Ovary (tissue), 9 donors: Measurements from ENCODE around the gene ESAM. TPM values are rescaled to one million over a fixed set of nuclear protein-coding genes. Genes with fewer than 3 reads are reported as not detected.

ENCODE experiments used
- DNase-seq, 5 donors: peaks; one replicate each; pipeline ENCODE4 v3.0.0-alpha.2; 2019 to 2020
- H3K27ac ChIP-seq, 2 donors: fragments of 200-600 bp; one replicate each; pipeline versions ENCODE4 v1.5.1 to v1.8.0; 2019 to 2022
- H3K27me3 ChIP-seq: fragments of 200-600 bp; one replicate; pipeline ENCODE4 v1.8.0; 2022
- H3K36me3 ChIP-seq: fragments of 200-600 bp; sonication (generic); one replicate; pipeline ENCODE4 v1.5.1; 2019
- H3K4me1 ChIP-seq: one replicate; pipeline ENCODE4 v1.8.1; 2013; ENCODE audit warnings: mild to moderate bottlenecking, moderate library complexity; ENCODE audit not compliant: insufficient read depth
- H3K4me3 ChIP-seq: fragments of 200-600 bp; sonication (generic); one replicate; pipeline ENCODE4 v1.5.1; 2017
- H3K9me3 ChIP-seq, 2 donors: fragments of 200-600 bp in 1 of 2; sonication (generic) in 1 of 2; one replicate each; pipeline versions ENCODE4 v1.5.1 to v1.8.1; 2013 to 2019; ENCODE audit warnings: mild to moderate bottlenecking in 1 of 2, moderate library complexity in 1 of 2
- EP300 ChIP-seq: sonication (generic); formaldehyde crosslinking; IDR thresholded peaks from one replicate; pipeline ENCODE4 v1.6.1; 2017; ENCODE audit warnings: antibody characterized with exemption
- POLR2A ChIP-seq: fragments of 450-650 bp; IDR thresholded peaks from one replicate; pipeline ENCODE4 v1.6.1; 2017; ENCODE audit warnings: antibody characterized with exemption, mild to moderate bottlenecking, moderate library complexity
- whole genome bisulfite sequencing, 3 donors: extraction: QIAGEN DNeasy Blood & Tissue Kit in 1 of 3; methylation state at CpG; one replicate each; pipeline versions ENCODE4 v1.1.5 to v1.1.7; 2013 to 2017; 5-methylcytosine and 5-hydroxymethylcytosine counted together
- intact Hi-C, 4 donors: fragments of 100-400 bp; cut with DNase I; formaldehyde crosslinking; loops; one replicate each; pipeline versions ENCODE4 v1.11.0 to v1.15.1; 2022 to 2023
- polyA plus RNA-seq, 2 donors: library from polyadenylated mRNA; stranded (reverse); fragments of 200-250 nt in 1 of 2; fragments of 350-450 nt in 1 of 2; fragmentation: Illumina TruSeq in 1 of 2; extraction: RNeasy Lipid Tissue Mini Kit (QIAGEN cat#74804) in 1 of 2; gene quantifications; one replicate each; pipeline ENCODE4 v1.2.3, GENCODE V29; 2013 to 2014
- total RNA-seq, 7 donors: library from RNA; depleted of rRNA in 2 of 7; stranded (reverse); fragments of >200 nt in 2 of 7; fragmentation: NEBNext Ultra II Directional in 3 of 7; extraction: Animal tissue kit (Norgen Biotek cat#: 25700) in 3 of 7; gene quantifications; one replicate each; pipeline versions ENCODE4 v1.1.0 to v1.2.4, GENCODE V29; 2016 to 2023
- TF ChIP-seq, protein P1 (sequence below), 3 donors: fragments of 450-650 bp in 2 of 3; fragments of 200-600 bp in 1 of 3; IDR thresholded peaks; one replicate each; pipeline versions ENCODE4 v1.5.1 to v1.8.0; 2016 to 2022; ENCODE audit warnings: antibody characterized with exemption in 3 of 3, mild to moderate bottlenecking in 1 of 3
- donor health status: DM: no; HTN: no; CAD: no; lungs with moderate emphysema.
- donor health status: DM: no; HTN: no; CAD: no.
- donor health status: Bipolar disorder and iron deficiency.
- donor health status: DM: yes; HTN: yes; CAD: no.
- donor health status: DM: no; HTN: no; CAD: no.
- donor health status: DM: yes; HTN: yes; CAD: no.

ESAM gene
- total and polyA plus RNA-seq, 9 donors: 7.3 to 46.6 (median 11.2) TPM

DNA sequence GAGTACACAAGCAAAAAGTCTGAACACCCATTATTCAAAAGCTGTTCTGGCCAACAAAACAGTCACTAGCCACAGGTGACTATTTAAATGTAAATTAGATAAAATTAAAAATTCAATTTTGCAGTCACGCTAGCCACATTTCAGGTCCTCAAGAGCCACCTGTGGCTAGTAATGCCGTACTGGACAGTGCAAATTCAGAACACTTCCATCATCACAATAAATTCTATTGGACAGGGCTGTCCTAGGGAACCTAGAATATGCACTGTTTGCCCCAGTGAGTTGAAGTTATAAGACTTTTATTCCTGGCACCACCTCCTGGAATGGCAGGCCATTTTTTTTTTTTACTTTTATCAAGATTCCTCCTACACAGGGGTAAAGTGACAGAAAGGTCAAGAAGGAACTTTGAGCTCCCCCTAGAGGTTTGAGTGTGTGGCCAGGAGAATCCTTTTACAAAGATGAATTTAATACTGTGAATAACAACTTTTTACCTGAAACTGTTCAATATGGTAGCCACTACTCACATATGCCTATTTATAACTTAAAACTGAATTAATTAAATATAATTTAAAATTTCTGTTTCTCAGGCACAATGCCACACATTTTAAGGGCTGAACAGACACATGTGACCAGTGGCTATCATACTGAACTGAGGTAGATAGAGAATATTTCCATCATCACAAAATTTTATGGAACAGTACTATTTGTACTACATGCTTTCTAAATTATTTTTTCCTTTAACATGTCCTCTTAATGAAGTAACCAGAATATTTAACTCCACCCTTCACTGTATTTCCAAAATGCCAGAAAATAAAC, 31.6 kb upstream of the ESAM start:
- H3K9me3 ChIP-seq: no peaks in the 10 kb centered on the region
- H3K36me3 ChIP-seq: no peaks in the 10 kb centered on the region
- peaks cover 3% of the 10 kb centered on the region for H3K4me1 ChIP-seq
- intact Hi-C loops: no loop called here
- H3K27me3 ChIP-seq: no peaks in the 10 kb centered on the region
- H3K27ac ChIP-seq: no peak overlapping the region
- TF ChIP-seq EP300: no peak
- TF ChIP-seq POLR2A: no peak
- TF ChIP-seq, protein P1, sequence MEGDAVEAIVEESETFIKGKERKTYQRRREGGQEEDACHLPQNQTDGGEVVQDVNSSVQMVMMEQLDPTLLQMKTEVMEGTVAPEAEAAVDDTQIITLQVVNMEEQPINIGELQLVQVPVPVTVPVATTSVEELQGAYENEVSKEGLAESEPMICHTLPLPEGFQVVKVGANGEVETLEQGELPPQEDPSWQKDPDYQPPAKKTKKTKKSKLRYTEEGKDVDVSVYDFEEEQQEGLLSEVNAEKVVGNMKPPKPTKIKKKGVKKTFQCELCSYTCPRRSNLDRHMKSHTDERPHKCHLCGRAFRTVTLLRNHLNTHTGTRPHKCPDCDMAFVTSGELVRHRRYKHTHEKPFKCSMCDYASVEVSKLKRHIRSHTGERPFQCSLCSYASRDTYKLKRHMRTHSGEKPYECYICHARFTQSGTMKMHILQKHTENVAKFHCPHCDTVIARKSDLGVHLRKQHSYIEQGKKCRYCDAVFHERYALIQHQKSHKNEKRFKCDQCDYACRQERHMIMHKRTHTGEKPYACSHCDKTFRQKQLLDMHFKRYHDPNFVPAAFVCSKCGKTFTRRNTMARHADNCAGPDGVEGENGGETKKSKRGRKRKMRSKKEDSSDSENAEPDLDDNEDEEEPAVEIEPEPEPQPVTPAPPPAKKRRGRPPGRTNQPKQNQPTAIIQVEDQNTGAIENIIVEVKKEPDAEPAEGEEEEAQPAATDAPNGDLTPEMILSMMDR (IDR thresholded peaks at IDR 0.05): peak in 1 of 3 donors; percentile 10
- DNase-seq: no peak
- H3K4me3 ChIP-seq: no peak overlapping the region
- WGBS, 3 donors: 87 to 90% (median 89%) methylated on average over 2 of the region's 2 CpGs

DNA sequence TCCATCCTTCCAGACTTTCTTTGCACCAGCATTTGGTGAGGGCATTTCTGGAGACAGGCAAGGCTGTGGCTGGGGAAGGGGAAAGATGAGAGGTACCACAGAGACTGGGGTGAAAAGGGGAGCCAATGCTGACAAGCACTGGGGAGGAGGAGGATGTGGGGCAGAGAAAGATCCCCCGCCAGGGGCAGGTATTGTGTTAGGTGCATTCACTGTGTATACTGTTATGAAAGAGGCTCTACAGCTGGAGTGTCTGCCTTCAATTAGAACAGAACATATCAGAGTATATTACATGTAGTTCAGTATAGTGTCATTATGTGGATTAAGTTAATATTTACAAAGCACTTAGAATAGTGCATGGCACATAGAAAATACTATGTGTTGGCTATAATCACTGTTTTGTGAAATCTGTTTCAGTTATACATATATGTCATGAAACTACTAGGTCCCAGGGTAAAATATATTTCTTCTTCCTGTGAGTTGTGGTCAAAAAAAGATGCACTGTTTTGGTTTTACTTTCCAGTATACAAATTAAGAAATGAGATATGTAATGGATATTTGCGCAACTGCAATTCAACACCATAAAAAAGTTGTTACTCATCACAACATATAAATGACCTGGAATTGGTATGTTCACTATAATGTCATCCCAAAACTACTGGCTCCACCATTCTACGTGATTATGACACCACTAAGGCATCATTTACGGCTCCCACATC, 29.7 kb upstream of the ESAM start:
- Histone ChIP-seq H3K9me3 (no peaks in the 10 kb centered on the region), H3K27ac (no peak overlapping the region), H3K36me3 (no peaks in the 10 kb centered on the region), H3K27me3 (no peaks in the 10 kb centered on the region), H3K4me3 (no peak overlapping the region), H3K4me1 (no peaks in the 10 kb centered on the region)
- DNase-seq: no peak
- 93 to 95% (median 94%) methylated on average over 4 of the region's 4 CpGs for WGBS, 3 donors
- intact Hi-C loops: no loop called here
- TF ChIP-seq, protein P1 (IDR thresholded peaks at IDR 0.05): no peak
- no peak for TF ChIP-seq POLR2A
- TF ChIP-seq EP300: no peak

DNA sequence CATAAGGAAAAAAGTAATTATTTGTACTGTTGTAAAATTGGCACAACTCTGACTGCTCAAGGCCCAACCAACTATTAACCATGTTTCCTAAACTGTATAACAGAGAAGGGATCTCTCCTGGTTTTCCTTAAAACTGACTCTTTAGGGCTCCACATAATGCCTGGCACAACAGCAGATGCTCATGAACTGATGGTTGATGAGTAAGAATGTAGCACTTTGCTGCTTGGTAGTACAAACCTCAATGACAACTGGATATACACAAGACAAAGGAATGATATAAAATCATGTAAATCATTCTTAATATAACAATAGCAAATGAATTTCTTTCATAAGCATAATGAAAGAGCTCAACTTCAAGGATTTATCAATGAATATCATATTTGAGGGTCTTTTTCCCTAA, 26.4 kb upstream of the ESAM start:
- TF ChIP-seq EP300 (no peak), POLR2A (no peak)
- TF ChIP-seq, protein P1 (IDR thresholded peaks at IDR 0.05): no peak
- no peak overlapping the region for H3K4me3 ChIP-seq
- no peak for DNase-seq
- no peaks in the 10 kb centered on the region for H3K9me3 ChIP-seq
- no peak overlapping the region for H3K27ac ChIP-seq
- no peaks in the 10 kb centered on the region for H3K4me1 ChIP-seq
- H3K36me3 ChIP-seq: no peaks in the 10 kb centered on the region
- H3K27me3 ChIP-seq: no peaks in the 10 kb centered on the region
- intact Hi-C loops: no loop called here

DNA sequence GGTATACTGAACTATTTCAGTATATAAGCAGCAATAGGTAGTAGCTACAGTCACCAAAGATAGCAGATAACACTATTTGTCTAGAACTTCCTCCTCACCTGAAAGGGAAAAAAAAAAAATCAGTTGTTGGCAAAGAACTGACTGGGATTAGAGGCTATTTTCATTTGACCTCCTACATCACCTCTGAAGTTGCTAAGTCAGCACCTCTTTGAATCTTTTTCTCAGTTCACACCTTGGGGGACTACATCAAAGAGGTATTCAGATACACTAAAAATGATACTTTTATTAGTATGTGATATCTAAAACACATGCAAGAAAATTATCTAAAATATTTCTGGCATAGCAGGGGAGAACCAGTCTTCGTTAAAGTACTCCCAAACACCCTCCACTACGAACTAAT, 22.0 kb upstream of the ESAM start:
- Histone ChIP-seq H3K4me1 (no peaks in the 10 kb centered on the region), H3K27ac (no peak overlapping the region), H3K27me3 (no peaks in the 10 kb centered on the region), H3K9me3 (no peaks in the 10 kb centered on the region), H3K36me3 (no peaks in the 10 kb centered on the region), H3K4me3 (no peak overlapping the region)
- DNase-seq: no peak
- intact Hi-C loops: no loop called here
- TF ChIP-seq POLR2A (no peak), EP300 (no peak)
- TF ChIP-seq, protein P1 (IDR thresholded peaks at IDR 0.05): no peak
- 89 to 95% (median 95%) methylated on average over 2 of the region's 2 CpGs for WGBS, 3 donors
